H1 (cell line): ENCODE data around the gene PDXDC1. TPM values are rescaled to one million over a fixed set of nuclear protein-coding genes. Genes with fewer than 3 reads are reported as not detected.

Experiments
- CTCF ChIA-PET: fragments of 300-600 bp; sonication (Branson Sonifier 250); formaldehyde crosslinking; loops from one replicate; lab custom pipeline; 2021; ENCODE audit not compliant: partially characterized antibody; lab: Charles Lee
- POLR2A ChIA-PET: fragments of 300-600 bp; sonication (Branson Sonifier 250); formaldehyde crosslinking; loops from one replicate; lab custom pipeline; 2021; ENCODE audit warnings: inconsistent platforms; ENCODE audit not compliant: partially characterized antibody; lab: Charles Lee
- DNase-seq, 2 experiments: peaks; one replicate each; pipeline versions ENCODE4 v3.0.0 to v3.0.0-alpha.2; 2010 to 2022; ENCODE audit warnings: low spot score in 2 of 2, low read depth in 1 of 2, mixed read lengths in 1 of 2
- FAIRE-seq: peaks from 2 replicates; lab custom pipeline; 2011; peaks lifted over from hg19 to GRCh38; lab: Jason Lieb, UNC
- H2AFZ ChIP-seq: 2 replicates; pipeline ENCODE4 v1.8.1; 2012; ENCODE audit warnings: low read length, inconsistent platforms
- H2AK5ac ChIP-seq: 2 replicates; pipeline ENCODE4 v1.6.1; 2013; ENCODE audit warnings: low read depth, low read length
- H2BK120ac ChIP-seq: replicated peaks from 2 replicates; pipeline ENCODE3; 2013; ENCODE audit warnings: low read depth, low read length, inconsistent platforms
- H2BK12ac ChIP-seq: 2 replicates; pipeline ENCODE4 v1.6.1; 2013; ENCODE audit warnings: low read depth, low read length
- H2BK15ac ChIP-seq: 2 replicates; pipeline ENCODE4 v1.6.1; 2013; ENCODE audit warnings: low read length
- H2BK20ac ChIP-seq: 2 replicates; pipeline ENCODE4 v1.6.1; 2013; ENCODE audit warnings: low read length
- H2BK5ac ChIP-seq: 2 replicates; pipeline ENCODE4 v1.6.1; 2013; ENCODE audit warnings: low read depth, low read length
- H3K14ac ChIP-seq: 2 replicates; pipeline ENCODE4 v1.6.1; 2013; ENCODE audit warnings: inconsistent platforms; ENCODE audit not compliant: insufficient read length
- H3K18ac ChIP-seq: 2 replicates; pipeline ENCODE4 v1.6.1; 2013; ENCODE audit warnings: low read length; ENCODE audit errors: extremely low read depth
- H3K23ac ChIP-seq: 2 replicates; pipeline ENCODE4 v1.6.1; 2013; ENCODE audit warnings: inconsistent platforms; ENCODE audit not compliant: insufficient read length
- H3K23me2 ChIP-seq: 2 replicates; pipeline ENCODE4 v1.6.1; 2013; ENCODE audit warnings: low read depth, low read length
- H3K27ac ChIP-seq: 2 replicates; pipeline ENCODE4 v1.6.1; 2011; ENCODE audit warnings: low read depth, low read length, inconsistent platforms
- H3K27me3 ChIP-seq, 4 experiments: replicated peaks in 1 of 4; 1 replicate in 1 of 4; 2 replicates in 3 of 4; pipeline versions ENCODE4 v1.6.1 to v1.8.1; 2011 to 2013; ENCODE audit warnings: low read length in 3 of 4, mild to moderate bottlenecking in 3 of 4, inconsistent platforms in 2 of 4, mixed read lengths in 2 of 4, moderate library complexity in 1 of 4; ENCODE audit not compliant: control insufficient read depth in 3 of 4, insufficient read depth in 3 of 4; ENCODE audit errors: extremely low read depth in 1 of 4
- H3K36me3 ChIP-seq, 4 experiments: 2 replicates each; pipeline versions ENCODE4 v1.6.1 to v1.8.1; 2011 to 2013; ENCODE audit warnings: mild to moderate bottlenecking in 4 of 4, low read length in 3 of 4, moderate library complexity in 2 of 4, control low read depth in 1 of 4, inconsistent platforms in 1 of 4; ENCODE audit not compliant: insufficient read depth in 4 of 4, control insufficient read depth in 2 of 4
- H3K4ac ChIP-seq: replicated peaks from 2 replicates; pipeline ENCODE3; 2013; ENCODE audit warnings: low read length, low read depth, mixed read lengths, inconsistent platforms; ENCODE audit not compliant: insufficient read length
- H3K4me1 ChIP-seq, 4 experiments: replicated peaks in 1 of 4; 1 replicate in 1 of 4; 2 replicates in 3 of 4; pipeline versions ENCODE4 v1.6.1 to v1.8.1; 2011 to 2013; ENCODE audit warnings: low read length in 3 of 4, inconsistent platforms in 2 of 4, mixed read lengths in 1 of 4; ENCODE audit not compliant: insufficient read depth in 4 of 4, control insufficient read depth in 3 of 4
- H3K4me2 ChIP-seq, 2 experiments: 2 replicates each; pipeline versions ENCODE4 v1.6.1 to v1.8.1; 2011 to 2013; ENCODE audit warnings: low read depth in 2 of 2, low read length in 2 of 2, control low read depth in 1 of 2, inconsistent platforms in 1 of 2, mild to moderate bottlenecking in 1 of 2; ENCODE audit not compliant: insufficient read depth in 1 of 2
- H3K4me3 ChIP-seq, 4 experiments: fragments of 200-600, 300-600 bp in 1 of 4; sonication (generic), shearing (Covaris generic), sonication (Bioruptor Twin) in 1 of 4; 2 replicates each; pipeline versions ENCODE4 v1.5.1 to v1.8.1; 2011 to 2016; ENCODE audit warnings: low read length in 4 of 4, low read depth in 3 of 4, control low read depth in 2 of 4, inconsistent platforms in 2 of 4, mild to moderate bottlenecking in 2 of 4, mixed read lengths in 1 of 4, moderate library complexity in 1 of 4; ENCODE audit not compliant: insufficient read depth in 2 of 4; ENCODE audit errors: extremely low read depth in 1 of 4
- H3K56ac ChIP-seq: replicated peaks from 2 replicates; pipeline ENCODE3; 2013; ENCODE audit warnings: low read depth, mild to moderate bottlenecking, mixed read lengths, low read length, inconsistent platforms; ENCODE audit not compliant: insufficient read length
- H3K79me1 ChIP-seq: 2 replicates; pipeline ENCODE4 v1.6.1; 2013; ENCODE audit warnings: low read depth, low read length, control low read depth
- H3K79me2 ChIP-seq, 2 experiments: 2 replicates each; pipeline versions ENCODE4 v1.6.1 to v1.8.1; 2012 to 2013; ENCODE audit warnings: low read length in 2 of 2, mild to moderate bottlenecking in 2 of 2, inconsistent platforms in 1 of 2; ENCODE audit not compliant: insufficient read depth in 2 of 2, control insufficient read depth in 1 of 2
- H3K9ac ChIP-seq, 4 experiments: replicated peaks in 1 of 4; 1 replicate in 1 of 4; 2 replicates in 3 of 4; pipeline versions ENCODE4 v1.6.1 to v1.8.1; 2011 to 2013; ENCODE audit warnings: low read depth in 3 of 4, low read length in 3 of 4, control low read depth in 2 of 4, mild to moderate bottlenecking in 2 of 4, moderate library complexity in 2 of 4, inconsistent platforms in 1 of 4; ENCODE audit errors: extremely low read depth in 1 of 4
- H3K9me3 ChIP-seq, 2 experiments: 2 replicates each; pipeline versions ENCODE4 v1.6.1 to v1.8.1; 2012 to 2013; ENCODE audit warnings: mild to moderate bottlenecking in 2 of 2, moderate library complexity in 2 of 2, control low read depth in 1 of 2, inconsistent platforms in 1 of 2, low read depth in 1 of 2, low read length in 1 of 2, mixed read lengths in 1 of 2; ENCODE audit not compliant: insufficient read depth in 2 of 2
- H4K20me1 ChIP-seq, 2 experiments: replicated peaks in 1 of 2; 2 replicates each; pipeline versions ENCODE3 to v1.8.1; 2011 to 2013; ENCODE audit warnings: inconsistent platforms in 2 of 2, low read length in 2 of 2, mild to moderate bottlenecking in 1 of 2; ENCODE audit not compliant: insufficient read depth in 2 of 2, control insufficient read depth in 1 of 2
- H4K5ac ChIP-seq: 2 replicates; pipeline ENCODE4 v1.6.1; 2013; ENCODE audit warnings: low read length, low read depth, mixed read lengths, inconsistent platforms; ENCODE audit not compliant: insufficient read length
- H4K8ac ChIP-seq: 2 replicates; pipeline ENCODE4 v1.8.0; 2013; ENCODE audit warnings: mild to moderate bottlenecking, moderate library complexity, low read length, inconsistent platforms; ENCODE audit not compliant: insufficient read depth; ENCODE audit errors: extremely low read depth
- H4K91ac ChIP-seq: replicated peaks from 2 replicates; pipeline ENCODE3; 2013; ENCODE audit warnings: low read length, mixed read lengths, inconsistent platforms; ENCODE audit not compliant: insufficient read length
- BRCA1 ChIP-seq: IDR thresholded peaks from 2 replicates; pipeline ENCODE4 v1.6.1; 2012; ENCODE audit warnings: low read depth, low read length, improper control_type of control experiment
- POU5F1 ChIP-seq: IDR thresholded peaks from 2 replicates; pipeline ENCODE4 v1.6.1; 2011; ENCODE audit warnings: low read depth, mild to moderate bottlenecking, low read length, moderate library complexity
- RNF2 ChIP-seq: fragments of 200-900, 300-1000 bp; sonication (generic); IDR thresholded peaks from 2 replicates; pipeline ENCODE4 v1.7.1; 2016; ENCODE audit warnings: borderline replicate concordance, low read depth, mild to moderate bottlenecking, antibody characterized with exemption, low read length; ENCODE audit not compliant: poor library complexity, severe bottlenecking; ENCODE audit errors: missing control alignments
- SIX5 ChIP-seq: IDR thresholded peaks from 2 replicates; pipeline ENCODE4 v1.6.1; 2011; ENCODE audit warnings: mild to moderate bottlenecking, low read depth, low read length
- WGBS, 2 experiments: shearing (Covaris generic) in 1 of 2; methylation state at CpG; one replicate each; pipeline versions ENCODE4 v1.1.6 to v1.1.7; 2013 to 2015; ENCODE audit warnings: low lambda C conversion rate in 2 of 2, mixed read lengths in 2 of 2, inconsistent platforms in 1 of 2, low coverage in 1 of 2, missing lambda C conversion rate in 1 of 2; ENCODE audit not compliant: insufficient replicate concordance in 2 of 2, insufficient coverage in 1 of 2, insufficient read length in 1 of 2; ENCODE audit errors: extremely low coverage in 1 of 2, missing lambda C conversion rate in 1 of 2; 5-methylcytosine and 5-hydroxymethylcytosine counted together
- polyA plus RNA-seq, 7 experiments: library from polyadenylated mRNA; depleted of rRNA in 3 of 7; stranded (reverse) in 5 of 7; unstranded in 2 of 7; fragments of >200 nt in 5 of 7; fragments of 200-250 nt in 2 of 7; gene quantifications; 1 replicate in 5 of 7; 2 replicates in 1 of 7; 4 replicates in 1 of 7; pipeline versions ENCODE4 v1.2.1 to v1.2.3, GENCODE V29; 2011 to 2013; ENCODE audit warnings: missing spikeins in 2 of 7, mixed read lengths in 2 of 7
- total RNA-seq: library from RNA; stranded (reverse); fragmentation: NEBNext Ultra II Directional; extraction: Animal tissue kit (Norgen Biotek cat#: 25700); gene quantifications from 2 replicates; pipeline ENCODE4 v1.2.1, GENCODE V29; 2021
- TF ChIP-seq, protein P1 (sequence below), 3 experiments: IDR thresholded peaks; 1 replicate in 2 of 3; 2 replicates in 1 of 3; pipeline versions ENCODE4 v1.5.1 to v1.6.1; 2011; ENCODE audit warnings: low read length in 3 of 3, mild to moderate bottlenecking in 3 of 3, inconsistent platforms in 2 of 3, low read depth in 1 of 3, moderate library complexity in 1 of 3; ENCODE audit not compliant: insufficient read depth in 1 of 3; ENCODE audit errors: control extremely low read depth in 1 of 3

Gene PDXDC1
- total and polyA plus RNA-seq, 2 of the 8 experiments (the other 6 are each of a cell fraction or from before 2014, with no cell fraction given), result 56.6 to 118 TPM

DNA sequence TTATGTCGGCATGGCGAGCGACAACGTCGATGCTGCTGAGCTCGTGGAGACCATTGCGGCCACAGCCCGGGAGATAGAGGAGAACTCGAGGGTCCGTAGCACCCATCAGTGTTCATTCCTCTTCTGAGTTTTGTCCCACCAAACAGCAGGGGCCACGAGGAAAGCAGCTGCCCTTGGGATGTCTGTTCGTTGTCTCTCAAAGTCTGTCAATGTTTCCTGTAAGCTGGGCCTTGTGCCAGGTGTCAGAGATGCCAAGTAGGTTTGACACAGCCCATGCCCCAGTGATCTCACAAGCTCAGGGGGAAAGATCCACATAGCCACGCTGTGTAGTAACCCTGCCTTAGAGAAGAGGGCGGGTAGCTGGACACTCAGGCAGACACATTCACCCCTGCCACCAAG, 58.5 kb downstream of the PDXDC1 start:
- H2BK5ac ChIP-seq, result no peak overlapping the region

More for the DNA sequence above, 58.5 kb downstream of the PDXDC1 start:
- no peaks in the 10 kb centered on the region for H3K27me3 ChIP-seq
- DNase-seq (no peak), FAIRE-seq (no peak)
- H2BK120ac ChIP-seq, result no peak overlapping the region
- ChIA-PET POLR2A (no interaction called here), CTCF (interaction anchor here (1.0 kb wide), 1 partner anchor 14 kb away, joined by 3 read pairs; no protein-coding TSS in a partner anchor)
- no peaks in the 10 kb centered on the region for H3K4me1 ChIP-seq
- H4K5ac ChIP-seq, result no peak overlapping the region
- no peak overlapping the region for H2AK5ac ChIP-seq
- H4K91ac ChIP-seq, result no peak overlapping the region
- H3K79me2 ChIP-seq, result no peaks in the 10 kb centered on the region
- peaks cover 1% of the 10 kb centered on the region; the same call in 1 of the 2 replicates for H3K23me2 ChIP-seq
- H3K9me3 ChIP-seq, result no peaks in the 10 kb centered on the region
- H2BK15ac ChIP-seq, result no peak overlapping the region
- peaks cover 3 to 4% of the 10 kb centered on the region in 2 experiments for H4K20me1 ChIP-seq
- WGBS, 2 experiments, result 92% methylated on average over 14 of the region's 14 CpGs; no CpG with 5 or more reads in 1 of the 2 experiments
- no peak overlapping the region for H3K18ac ChIP-seq
- no peaks in the 10 kb centered on the region; the same call in 1 of the 2 replicates for H3K79me1 ChIP-seq
- H3K4me3 ChIP-seq, result no peak overlapping the region
- H3K27ac ChIP-seq, result no peak overlapping the region
- no peak overlapping the region for H3K4ac ChIP-seq
- H2AFZ ChIP-seq, result no peak overlapping the region
- no peak overlapping the region for H3K4me2 ChIP-seq
- no peak overlapping the region for H3K23ac ChIP-seq
- TF ChIP-seq SIX5, result no peak
- TF ChIP-seq, protein P1, sequence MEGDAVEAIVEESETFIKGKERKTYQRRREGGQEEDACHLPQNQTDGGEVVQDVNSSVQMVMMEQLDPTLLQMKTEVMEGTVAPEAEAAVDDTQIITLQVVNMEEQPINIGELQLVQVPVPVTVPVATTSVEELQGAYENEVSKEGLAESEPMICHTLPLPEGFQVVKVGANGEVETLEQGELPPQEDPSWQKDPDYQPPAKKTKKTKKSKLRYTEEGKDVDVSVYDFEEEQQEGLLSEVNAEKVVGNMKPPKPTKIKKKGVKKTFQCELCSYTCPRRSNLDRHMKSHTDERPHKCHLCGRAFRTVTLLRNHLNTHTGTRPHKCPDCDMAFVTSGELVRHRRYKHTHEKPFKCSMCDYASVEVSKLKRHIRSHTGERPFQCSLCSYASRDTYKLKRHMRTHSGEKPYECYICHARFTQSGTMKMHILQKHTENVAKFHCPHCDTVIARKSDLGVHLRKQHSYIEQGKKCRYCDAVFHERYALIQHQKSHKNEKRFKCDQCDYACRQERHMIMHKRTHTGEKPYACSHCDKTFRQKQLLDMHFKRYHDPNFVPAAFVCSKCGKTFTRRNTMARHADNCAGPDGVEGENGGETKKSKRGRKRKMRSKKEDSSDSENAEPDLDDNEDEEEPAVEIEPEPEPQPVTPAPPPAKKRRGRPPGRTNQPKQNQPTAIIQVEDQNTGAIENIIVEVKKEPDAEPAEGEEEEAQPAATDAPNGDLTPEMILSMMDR (IDR thresholded peaks at IDR 0.05; ENCODE audit: control extremely low read depth in 1 of 3, insufficient read depth in 1 of 3, low read depth in 1 of 3, low read length in 3 of 3), result no peak
- TF ChIP-seq BRCA1, result no peak
- no peak for TF ChIP-seq RNF2
- TF ChIP-seq POU5F1, result no peak
- H3K36me3 ChIP-seq, result peaks cover 20 to 63% (median 50%) of the 10 kb centered on the region in 4 experiments
- H3K9ac ChIP-seq, result no peak overlapping the region
- no peak overlapping the region for H2BK20ac ChIP-seq
- H4K8ac ChIP-seq, result no peak overlapping the region
- H3K14ac ChIP-seq, result no peak overlapping the region
- no peak overlapping the region for H3K56ac ChIP-seq
- H2BK12ac ChIP-seq, result no peak overlapping the region
